Measurements from ENCODE around the gene PLA2G5. TPM values are rescaled to one million over a fixed set of nuclear protein-coding genes. Genes with fewer than 3 reads are reported as not detected.
A peak's percentile ranks its signal among the peaks of the same experiment; 100 is the strongest.

Gene PLA2G5
- total RNA-seq, 1 donor from 2014 or later, result 0.25 TPM

DNA sequence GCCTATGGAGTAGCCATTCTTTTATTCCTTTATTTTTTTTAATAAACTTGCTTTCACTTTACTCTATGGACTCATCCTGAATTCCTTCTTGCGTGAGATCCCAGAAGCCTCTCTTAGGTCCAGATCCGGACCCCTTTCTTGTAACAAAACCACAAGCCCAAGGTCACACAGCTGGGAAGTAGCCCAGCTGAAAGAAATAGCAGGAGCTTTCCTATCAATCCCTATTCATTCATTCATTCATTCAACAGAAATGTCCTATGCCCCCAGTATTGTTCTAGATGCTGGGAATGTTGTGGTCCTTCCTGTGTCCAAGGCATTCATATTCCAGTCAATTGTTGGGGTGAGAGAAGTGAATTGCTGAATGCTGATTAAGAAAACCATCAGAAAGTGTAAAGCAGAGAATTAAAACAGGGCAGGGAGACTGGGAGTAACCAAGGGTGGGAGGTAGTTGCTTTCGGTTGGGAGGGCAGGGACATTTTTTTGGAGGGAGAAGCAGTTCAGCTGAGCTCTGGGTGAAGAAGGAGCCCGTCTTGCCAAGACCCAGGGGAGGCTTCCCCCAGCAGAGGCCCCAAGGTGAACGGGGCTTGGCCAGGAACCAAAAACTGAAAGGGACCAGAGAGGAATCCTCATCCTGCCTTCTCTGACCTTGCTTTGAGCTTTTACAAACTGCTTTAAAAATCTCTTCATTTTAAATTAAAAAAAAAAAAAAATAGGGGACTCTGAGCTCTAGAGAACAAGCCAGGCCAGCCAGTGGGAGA is 38.6 kb downstream of the PLA2G5 start:
- no peak overlapping the region for H3K4me3 Mint-ChIP-seq
- no peak for DNase-seq (ENCODE audit: low spot score in 2 of 2, unreplicated experiment in 2 of 2)
- TF ChIP-seq CTCF (IDR thresholded peaks at IDR 0.05; ENCODE audit: unreplicated experiment), result no peak
- peak overlapping the region; percentile 74 for H3K27ac Mint-ChIP-seq
- no peaks in the 10 kb centered on the region for H3K36me3 Mint-ChIP-seq
- H3K4me1 Mint-ChIP-seq, result peaks cover 28% of the 10 kb centered on the region
- no peaks in the 10 kb centered on the region for H3K9me3 Mint-ChIP-seq
- H3K27me3 Mint-ChIP-seq (ENCODE audit: low read depth), result no peaks in the 10 kb centered on the region

- H3K4me1 Mint-ChIP-seq, result peaks cover 28% of the 10 kb centered on the region
- peaks cover 2% of the 10 kb centered on the region for H3K27me3 Mint-ChIP-seq (ENCODE audit: low read depth)
- H3K36me3 Mint-ChIP-seq, result no peaks in the 10 kb centered on the region
- no peaks in the 10 kb centered on the region for H3K9me3 Mint-ChIP-seq
- no peak overlapping the region for H3K4me3 Mint-ChIP-seq
- no peak overlapping the region for H3K27ac Mint-ChIP-seq
- peak; percentile 11 for TF ChIP-seq CTCF (IDR thresholded peaks at IDR 0.05; ENCODE audit: unreplicated experiment)
- no peak for DNase-seq (ENCODE audit: low spot score in 2 of 2, unreplicated experiment in 2 of 2)
Observed at GRCh38 chr1:20109223-20109856, 39.3 kb downstream of the PLA2G5 start.

GRCh38 chr1:20110679-20111078 is 40.7 kb downstream of the PLA2G5 start:
- no peak for TF ChIP-seq CTCF (IDR thresholded peaks at IDR 0.05; ENCODE audit: unreplicated experiment)
- Mint-ChIP-seq H3K4me1 (peaks cover 25% of the 10 kb centered on the region), H3K36me3 (no peaks in the 10 kb centered on the region), H3K27ac (no peak overlapping the region), H3K27me3 (ENCODE audit: low read depth) (peaks cover 3% of the 10 kb centered on the region), H3K9me3 (no peaks in the 10 kb centered on the region), H3K4me3 (no peak overlapping the region)
- DNase-seq (ENCODE audit: low spot score in 2 of 2, unreplicated experiment in 2 of 2), result no peak

DNA sequence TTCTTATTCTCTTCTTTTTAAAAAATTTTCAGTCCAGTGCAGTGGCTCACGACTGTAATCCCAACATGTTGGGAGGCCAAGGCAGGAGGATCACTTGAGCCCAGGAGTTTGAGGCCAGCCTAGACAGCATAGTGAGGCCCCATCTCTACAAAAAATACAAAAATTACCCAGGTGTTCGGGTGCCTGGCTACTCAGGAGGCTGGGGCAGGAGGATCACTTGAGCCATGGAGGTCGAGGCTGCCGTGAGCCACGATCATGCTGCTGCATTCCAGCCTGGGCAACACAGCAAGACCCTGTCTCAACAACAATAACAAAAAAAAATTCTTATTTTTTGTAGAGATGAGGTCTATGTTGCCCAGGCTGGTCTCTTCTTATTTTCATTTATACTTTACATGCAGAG is 41.5 kb downstream of the PLA2G5 start:
- Mint-ChIP-seq H3K4me1 (peaks cover 19% of the 10 kb centered on the region), H3K4me3 (no peak overlapping the region), H3K27me3 (ENCODE audit: low read depth) (peaks cover 3% of the 10 kb centered on the region), H3K27ac (no peak overlapping the region), H3K9me3 (no peaks in the 10 kb centered on the region), H3K36me3 (no peaks in the 10 kb centered on the region)
- no peak for TF ChIP-seq CTCF (IDR thresholded peaks at IDR 0.05; ENCODE audit: unreplicated experiment)
- DNase-seq (ENCODE audit: low spot score in 2 of 2, unreplicated experiment in 2 of 2), result no peak

DNA sequence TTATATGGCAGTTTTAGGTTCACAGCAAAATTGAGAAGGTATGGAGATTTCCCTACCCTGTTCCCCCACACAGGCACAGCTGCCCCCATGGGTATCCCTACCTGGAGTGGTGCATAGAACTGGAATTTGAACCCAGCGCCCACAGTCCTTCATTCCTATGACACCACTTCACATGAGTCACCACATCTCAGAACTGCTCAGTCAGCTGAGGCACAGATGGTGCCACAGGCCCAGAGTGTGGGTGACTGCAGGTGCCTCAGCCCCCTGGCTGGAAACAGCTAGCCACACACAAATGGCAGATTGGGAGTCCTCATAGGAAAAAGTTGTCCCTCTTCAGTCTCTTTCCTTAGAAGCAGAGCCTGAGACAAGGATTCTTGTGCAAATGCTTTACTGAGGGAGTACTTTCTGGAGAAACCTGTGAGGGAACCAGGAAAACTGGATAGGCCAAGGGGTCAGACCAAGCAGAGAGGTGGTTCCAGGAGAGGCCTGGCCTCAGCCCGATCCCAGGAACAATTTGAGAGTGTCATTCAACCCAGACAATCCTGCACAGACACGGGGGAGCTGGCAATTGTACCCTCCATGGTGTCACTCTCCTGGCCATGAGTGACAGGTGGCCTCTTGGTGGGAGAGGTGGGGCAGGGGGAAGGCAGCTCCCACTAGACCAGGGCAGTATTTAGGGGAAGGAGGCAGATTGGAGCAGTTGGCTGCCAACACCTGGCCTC is 42.4 kb downstream of the PLA2G5 start:
- DNase-seq (ENCODE audit: low spot score in 2 of 2, unreplicated experiment in 2 of 2), result no peak
- no peaks in the 10 kb centered on the region for H3K9me3 Mint-ChIP-seq
- peaks cover 15% of the 10 kb centered on the region for H3K4me1 Mint-ChIP-seq
- H3K27ac Mint-ChIP-seq, result no peak overlapping the region
- no peak overlapping the region for H3K4me3 Mint-ChIP-seq
- H3K36me3 Mint-ChIP-seq, result no peaks in the 10 kb centered on the region
- H3K27me3 Mint-ChIP-seq (ENCODE audit: low read depth), result peaks cover 3% of the 10 kb centered on the region
- no peak for TF ChIP-seq CTCF (IDR thresholded peaks at IDR 0.05; ENCODE audit: unreplicated experiment)

Measured in mesothelial cell of epicardium (in vitro differentiated cells).